Fibroblast of gingiva (primary cell): Measurements from ENCODE around the gene HOXC10.

Source experiments
- DNase-seq: peaks from one replicate; pipeline ENCODE4 v3.0.0-alpha.2; 2011; ENCODE audit warnings: low read depth

HOXC10 gene

GRCh38 chr12:54030889-54031471 is 46.0 kb downstream of the HOXC10 start:
- peak; percentile 2 for DNase-seq

- DNase-seq: no peak
Observed at GRCh38 chr12:54031480-54031879, 46.5 kb downstream of the HOXC10 start.

- no peak for DNase-seq
Observed at GRCh38 chr12:54032086-54032619, 47.2 kb downstream of the HOXC10 start.

- peak; percentile 16 for DNase-seq
Observed at GRCh38 chr12:54032627-54033100, 47.7 kb downstream of the HOXC10 start, which contains the start of gene HOXC5. HOXC5 (plus strand) TSS chr12:54033050; CDS start chr12:54033123, 73 bp downstream.

GRCh38 chr12:54033106-54033979 is 48.4 kb downstream of the HOXC10 start:
- no peak for DNase-seq

- no peak for DNase-seq
Observed at GRCh38 chr12:54033980-54034784, 49.2 kb downstream of the HOXC10 start.

- no peak for DNase-seq
Observed at GRCh38 chr12:54034785-54035310, 49.9 kb downstream of the HOXC10 start.

GRCh38 chr12:54035568-54036264 is 50.8 kb downstream of the HOXC10 start:
- no peak for DNase-seq

GRCh38 chr12:54036620-54037359 is 51.8 kb downstream of the HOXC10 start:
- DNase-seq: no peak

GRCh38 chr12:54037360-54038283 is 52.7 kb downstream of the HOXC10 start:
- no peak for DNase-seq

GRCh38 chr12:54038284-54038870 is 53.4 kb downstream of the HOXC10 start:
- no peak for DNase-seq

GRCh38 chr12:54038871-54039414 is 54.0 kb downstream of the HOXC10 start:
- no peak for DNase-seq

GRCh38 chr12:54039417-54040147 is 54.6 kb downstream of the HOXC10 start:
- DNase-seq: no peak
